Gastrocnemius medialis (tissue), 4 donors: ENCODE measurements around the gene RSPO3. TPM values are rescaled to one million over a fixed set of nuclear protein-coding genes. Genes with fewer than 3 reads are reported as not detected.

Source experiments
- ATAC-seq, 2 donors: fragments of 150-250 bp; one replicate each; pipeline ENCODE4 v1.9.1; 2016
- DNase-seq, 2 donors: peaks; one replicate each; pipeline ENCODE4 v3.0.0-alpha.2; 2019
- H3K27ac ChIP-seq, 4 donors: fragments of 200-600 bp; sonication (generic); 1 replicate in 1 of 4; 2 replicates in 3 of 4; pipeline ENCODE4 v1.5.1; 2016 to 2018; ENCODE audit warnings: mild to moderate bottlenecking in 2 of 4, moderate library complexity in 1 of 4
- H3K27me3 ChIP-seq, 3 donors: fragments of 200-600 bp; sonication (generic) in 2 of 3; 1 replicate in 1 of 3; 2 replicates in 2 of 3; pipeline versions ENCODE4 v1.5.1 to v1.6.0; 2016 to 2019; ENCODE audit warnings: mild to moderate bottlenecking in 1 of 3, moderate library complexity in 1 of 3
- H3K36me3 ChIP-seq, 2 donors: fragments of 200-600 bp; sonication (generic) in 1 of 2; one replicate each; pipeline ENCODE4 v1.5.1; 2017 to 2018
- H3K4me1 ChIP-seq, 2 donors: fragments of 200-600 bp; sonication (generic) in 1 of 2; one replicate each; pipeline ENCODE4 v1.5.1; 2016 to 2017; ENCODE audit warnings: mild to moderate bottlenecking in 2 of 2
- H3K4me3 ChIP-seq, 4 donors: fragments of 200-600 bp; sonication (generic) in 3 of 4; 1 replicate in 1 of 4; 2 replicates in 3 of 4; pipeline ENCODE4 v1.5.1; 2016 to 2019; ENCODE audit warnings: mild to moderate bottlenecking in 2 of 4
- H3K9me3 ChIP-seq, 3 donors: fragments of 200-600 bp; sonication (generic) in 2 of 3; 1 replicate in 1 of 3; 2 replicates in 2 of 3; pipeline ENCODE4 v1.5.1; 2016 to 2019
- POLR2A ChIP-seq, 2 donors: fragments of 450-650 bp; IDR thresholded peaks; one replicate each; pipeline ENCODE4 v1.6.1; 2017; ENCODE audit warnings: antibody characterized with exemption in 2 of 2, mild to moderate bottlenecking in 2 of 2, moderate library complexity in 2 of 2
- in situ Hi-C, 4 donors: fragments of 200-750 bp; cut with MboI; loops; one replicate each; pipeline versions ENCODE4 v1.15.0 to v1.8.0; 2017; ENCODE audit warnings: low sequenced_read_pairs in 4 of 4
- intact Hi-C: fragments of 100-400 bp; cut with DNase I; formaldehyde crosslinking; loops from one replicate; pipeline ENCODE4 v1.15.1; 2023; ENCODE audit warnings: low total_unique reads
- total RNA-seq, 4 donors: library from RNA; depleted of rRNA; stranded (reverse); fragments of >200 nt; gene quantifications; one replicate each; pipeline versions ENCODE4 v1.1.0 to v1.2.3, GENCODE V29; 2016
- TF ChIP-seq, protein P1 (sequence below), 5 experiments: fragments of 450-650 bp in 3 of 5; fragments of 200-600 bp in 2 of 5; sonication (generic) in 2 of 5; IDR thresholded peaks in 4 of 5; conservative IDR thresholded peaks in 1 of 5; 1 replicate in 4 of 5; 2 replicates in 1 of 5; pipeline ENCODE4 v1.5.1; 2016 to 2019; ENCODE audit warnings: antibody characterized with exemption in 5 of 5, mild to moderate bottlenecking in 3 of 5, moderate library complexity in 3 of 5

Gene RSPO3
- total RNA-seq, 4 donors from 2014 or later = 4.8 to 30.5 (median 7.2) TPM

DNA sequence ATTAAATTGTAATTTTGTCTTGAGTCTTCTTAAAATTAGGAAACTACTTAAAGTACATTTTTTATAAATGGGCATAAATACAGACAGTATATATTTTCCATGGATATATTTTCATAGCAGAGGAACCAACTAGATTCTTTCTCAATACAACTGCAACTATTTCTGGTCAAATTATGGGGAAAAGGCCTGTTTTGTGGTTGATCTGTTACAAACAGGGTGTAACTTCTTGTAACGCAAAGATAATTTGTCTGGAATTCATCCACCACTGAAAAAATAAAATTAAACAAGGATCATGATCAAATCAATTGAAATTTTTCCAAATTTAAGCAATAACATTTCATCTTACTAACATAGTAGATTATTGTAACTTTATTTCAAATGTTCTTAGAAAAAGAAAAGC is 81.0 kb downstream of the RSPO3 start:
- intact Hi-C loops = no loop called here
- H3K27me3 ChIP-seq = no peaks in the 10 kb centered on the region

DNA sequence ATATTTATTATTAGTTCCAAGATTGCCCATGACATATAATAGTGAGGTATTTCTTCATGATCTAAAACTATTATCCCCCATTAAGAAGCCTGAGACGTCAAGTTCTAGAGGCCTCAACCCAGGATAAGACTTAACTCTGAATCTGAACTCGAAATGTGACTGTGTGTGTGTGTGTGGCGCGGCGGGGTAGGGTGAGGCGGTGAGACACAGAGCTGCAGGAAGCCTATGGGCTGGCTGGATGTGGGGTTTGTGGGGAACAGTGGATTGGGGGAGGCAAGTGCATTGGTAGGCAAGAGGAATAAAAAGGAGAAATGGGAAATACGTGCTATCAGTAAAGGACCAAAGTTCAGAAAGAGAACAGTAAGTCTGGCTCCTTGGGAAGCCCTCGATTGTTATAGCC is 81.6 kb downstream of the RSPO3 start:
- DNase-seq (no peak), ATAC-seq (no peak)
- TF ChIP-seq POLR2A (IDR thresholded peaks at IDR 0.05) = no peak
- TF ChIP-seq, protein P1, sequence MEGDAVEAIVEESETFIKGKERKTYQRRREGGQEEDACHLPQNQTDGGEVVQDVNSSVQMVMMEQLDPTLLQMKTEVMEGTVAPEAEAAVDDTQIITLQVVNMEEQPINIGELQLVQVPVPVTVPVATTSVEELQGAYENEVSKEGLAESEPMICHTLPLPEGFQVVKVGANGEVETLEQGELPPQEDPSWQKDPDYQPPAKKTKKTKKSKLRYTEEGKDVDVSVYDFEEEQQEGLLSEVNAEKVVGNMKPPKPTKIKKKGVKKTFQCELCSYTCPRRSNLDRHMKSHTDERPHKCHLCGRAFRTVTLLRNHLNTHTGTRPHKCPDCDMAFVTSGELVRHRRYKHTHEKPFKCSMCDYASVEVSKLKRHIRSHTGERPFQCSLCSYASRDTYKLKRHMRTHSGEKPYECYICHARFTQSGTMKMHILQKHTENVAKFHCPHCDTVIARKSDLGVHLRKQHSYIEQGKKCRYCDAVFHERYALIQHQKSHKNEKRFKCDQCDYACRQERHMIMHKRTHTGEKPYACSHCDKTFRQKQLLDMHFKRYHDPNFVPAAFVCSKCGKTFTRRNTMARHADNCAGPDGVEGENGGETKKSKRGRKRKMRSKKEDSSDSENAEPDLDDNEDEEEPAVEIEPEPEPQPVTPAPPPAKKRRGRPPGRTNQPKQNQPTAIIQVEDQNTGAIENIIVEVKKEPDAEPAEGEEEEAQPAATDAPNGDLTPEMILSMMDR (IDR thresholded peaks at IDR 0.05 in 4 of 5, conservative IDR thresholded peaks at IDR 0.05 in 1 of 5) = no peak
- Histone ChIP-seq H3K27me3 (no peaks in the 10 kb centered on the region), H3K4me1 (no peaks in the 10 kb centered on the region), H3K9me3 (no peaks in the 10 kb centered on the region), H3K27ac (peak overlapping the region; percentile 5 to 45 (median 15)), H3K4me3 (no peak overlapping the region), H3K36me3 (no peaks in the 10 kb centered on the region)
- intact Hi-C loops (no loop called here), in situ Hi-C loops (no loop called here)

More for the DNA sequence above, 81.0 kb downstream of the RSPO3 start:
- H3K27ac ChIP-seq = peak overlapping the region; percentile 5 to 53 (median 31)
- in situ Hi-C loops = loop anchor here in 3 of 4 donors (5.0 to 25.0 kb wide), 4 partner anchors 65 to 387 kb away; partner anchors contain the start of genes RNF146 (in 3 of the 3) and KIAA0408 (in 1 of the 3)
- H3K9me3 ChIP-seq = no peaks in the 10 kb centered on the region
- no peaks in the 10 kb centered on the region for H3K4me1 ChIP-seq
- no peaks in the 10 kb centered on the region for H3K36me3 ChIP-seq
- TF ChIP-seq POLR2A (IDR thresholded peaks at IDR 0.05) = no peak
- TF ChIP-seq, protein P1 (IDR thresholded peaks at IDR 0.05 in 4 of 5, conservative IDR thresholded peaks at IDR 0.05 in 1 of 5) = no peak
- no peak for ATAC-seq
- DNase-seq = no peak
- no peak overlapping the region for H3K4me3 ChIP-seq

DNA sequence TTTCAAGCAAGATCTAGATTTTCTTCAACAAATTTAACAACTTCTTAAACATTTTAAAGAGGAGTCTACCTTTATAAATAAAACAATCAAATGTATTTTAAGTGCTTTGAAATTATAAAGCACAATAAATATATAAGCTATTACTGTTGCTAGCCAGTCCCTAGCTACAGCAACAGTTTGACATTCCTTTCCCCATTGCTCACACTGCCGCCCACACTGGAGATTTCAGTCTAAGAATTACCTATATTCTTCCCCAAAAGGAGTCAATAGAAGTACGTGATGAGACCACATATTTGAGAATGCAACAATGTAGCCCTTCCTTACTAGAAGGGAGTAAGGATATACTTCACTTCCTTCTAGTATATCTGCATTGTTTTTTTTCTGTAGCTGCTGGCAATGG is 82.8 kb downstream of the RSPO3 start:
- no peak overlapping the region for H3K27ac ChIP-seq
- DNase-seq (no peak), ATAC-seq (no peak)
- TF ChIP-seq, protein P1 (IDR thresholded peaks at IDR 0.05 in 4 of 5, conservative IDR thresholded peaks at IDR 0.05 in 1 of 5) = no peak
- TF ChIP-seq POLR2A (IDR thresholded peaks at IDR 0.05) = no peak
- H3K36me3 ChIP-seq = no peaks in the 10 kb centered on the region
- H3K4me1 ChIP-seq = no peaks in the 10 kb centered on the region
- H3K9me3 ChIP-seq = no peaks in the 10 kb centered on the region
- H3K27me3 ChIP-seq = no peaks in the 10 kb centered on the region
- no peak overlapping the region for H3K4me3 ChIP-seq
- intact Hi-C loops (no loop called here), in situ Hi-C loops (no loop called here)

- no peaks in the 10 kb centered on the region for H3K27me3 ChIP-seq
- no peaks in the 10 kb centered on the region for H3K36me3 ChIP-seq
- H3K27ac ChIP-seq = no peak overlapping the region
- in situ Hi-C loops = no loop called here
- DNase-seq (no peak), ATAC-seq (no peak)
- intact Hi-C loops = no loop called here
- no peaks in the 10 kb centered on the region for H3K4me1 ChIP-seq
- H3K9me3 ChIP-seq = no peaks in the 10 kb centered on the region
- no peak for TF ChIP-seq POLR2A (IDR thresholded peaks at IDR 0.05)
- TF ChIP-seq, protein P1 (IDR thresholded peaks at IDR 0.05 in 4 of 5, conservative IDR thresholded peaks at IDR 0.05 in 1 of 5) = no peak
- H3K4me3 ChIP-seq = no peak overlapping the region
Measured at GRCh38 chr6:127202676-127203075, 84.2 kb downstream of the RSPO3 start.

GRCh38 chr6:127204281-127204680 is 85.8 kb downstream of the RSPO3 start:
- H3K4me3 ChIP-seq = no peak overlapping the region
- DNase-seq (no peak), ATAC-seq (no peak)
- TF ChIP-seq POLR2A (IDR thresholded peaks at IDR 0.05) = no peak
- TF ChIP-seq, protein P1 (IDR thresholded peaks at IDR 0.05 in 4 of 5, conservative IDR thresholded peaks at IDR 0.05 in 1 of 5) = no peak
- intact Hi-C loops (no loop called here), in situ Hi-C loops (no loop called here)
- no peaks in the 10 kb centered on the region for H3K4me1 ChIP-seq
- H3K27me3 ChIP-seq = no peaks in the 10 kb centered on the region
- no peaks in the 10 kb centered on the region for H3K36me3 ChIP-seq
- no peak overlapping the region for H3K27ac ChIP-seq
- H3K9me3 ChIP-seq = no peaks in the 10 kb centered on the region
